NB4 (cell line): ENCODE data around the gene ADIPOQ.
"Not testable (repeated sequence)": the region's sequence is repeated elsewhere in the genome, so short reads cannot be mapped to it uniquely, and the experiment has no call there.

ENCODE experiments used
- DNase-seq: peaks from one replicate; pipeline ENCODE4 v3.0.0; 2010; ENCODE audit warnings: low read depth
- H3K4me3 ChIP-seq: one replicate; pipeline ENCODE4 v1.5.1; 2011; ENCODE audit warnings: mild to moderate bottlenecking, low read depth, low read length, moderate library complexity
- CTCF ChIP-seq: IDR thresholded peaks from one replicate; pipeline ENCODE4 v1.5.1; 2012; ENCODE audit warnings: low read depth, low read length
- MAX ChIP-seq: IDR thresholded peaks from 2 replicates; pipeline ENCODE4 v1.6.1; 2011; ENCODE audit warnings: low read depth, low read length
- MYC ChIP-seq: IDR thresholded peaks from 2 replicates; pipeline ENCODE4 v1.6.1; 2011; ENCODE audit warnings: low read depth, low read length
- POLR2A ChIP-seq: IDR thresholded peaks from 2 replicates; pipeline ENCODE4 v1.6.1; 2011; ENCODE audit warnings: mild to moderate bottlenecking; ENCODE audit not compliant: insufficient read length; ENCODE audit errors: extremely low read depth

ADIPOQ gene

GRCh38 chr3:186807231-186807630, 35.3 kb upstream of the ADIPOQ start:
- TF ChIP-seq MAX, result 0 out of 2 replicates have a peak, but pooled peaks have one; percentile 4
- TF ChIP-seq CTCF, result no peak
- peak overlapping the region; percentile 85 for H3K4me3 ChIP-seq

GRCh38 chr3:186810336-186810996, 32.0 kb upstream of the ADIPOQ start:
- TF ChIP-seq POLR2A (no peak), CTCF (no peak), MAX (no peak), MYC (no peak)
- DNase-seq, result no peak

More at GRCh38 chr3:186807231-186807630, 35.3 kb upstream of the ADIPOQ start:
- DNase-seq, result peak; percentile 56

GRCh38 chr3:186811313-186811712, 31.2 kb upstream of the ADIPOQ start:
- H3K4me3 ChIP-seq, DNase-seq: not testable (repeated sequence)

More at GRCh38 chr3:186810336-186810996, 32.0 kb upstream of the ADIPOQ start:
- no peak overlapping the region for H3K4me3 ChIP-seq

GRCh38 chr3:186814100-186814499, 28.4 kb upstream of the ADIPOQ start:
- no peak for TF ChIP-seq MAX
- TF ChIP-seq POLR2A, result no peak
- no peak for TF ChIP-seq CTCF
- no peak for TF ChIP-seq MYC
- no peak overlapping the region for H3K4me3 ChIP-seq
- no peak for DNase-seq

GRCh38 chr3:186815435-186815834, 27.1 kb upstream of the ADIPOQ start:
- peak; percentile 94 for DNase-seq
- H3K4me3 ChIP-seq, result no peak overlapping the region
- TF ChIP-seq MYC (0 out of 2 replicates have a peak, but pooled peaks have one; percentile 17), CTCF (no peak), MAX (no peak)

GRCh38 chr3:186818516-186818915, 24.0 kb upstream of the ADIPOQ start:
- no peak overlapping the region for H3K4me3 ChIP-seq
- TF ChIP-seq MAX (no peak), CTCF (no peak), POLR2A (no peak), MYC (no peak)
- no peak for DNase-seq
